ENCODE results near the gene RAB10.
"Not testable (repeated sequence)": the region's sequence is repeated elsewhere in the genome, so short reads cannot be mapped to it uniquely, and the experiment has no call there.

RAB10 gene

GRCh38 chr2:26061539-26061938, 27.7 kb downstream of the RAB10 start:
- no peak for DNase-seq

- no peak for DNase-seq
Observed at GRCh38 chr2:26064846-26065245, 31.0 kb downstream of the RAB10 start.

GRCh38 chr2:26067186-26067974, 33.5 kb downstream of the RAB10 start:
- DNase-seq = peak in 1 of 2 donors; percentile 10

- peak in 1 of 2 donors; percentile 15 for DNase-seq
Observed at GRCh38 chr2:26067980-26068507, 34.2 kb downstream of the RAB10 start.

GRCh38 chr2:26068602-26069298, 34.9 kb downstream of the RAB10 start:
- peak; percentile 65 to 71 for DNase-seq

GRCh38 chr2:26070730-26071129, 36.8 kb downstream of the RAB10 start:
- no peak for DNase-seq

GRCh38 chr2:26072925-26073768, 39.3 kb downstream of the RAB10 start:
- DNase-seq = no peak

GRCh38 chr2:26073830-26074229, 39.9 kb downstream of the RAB10 start:
- no peak for DNase-seq

- no peak for DNase-seq
Observed at GRCh38 chr2:26074676-26075075, 40.8 kb downstream of the RAB10 start.

- no peak for DNase-seq
Observed at GRCh38 chr2:26075173-26075572, 41.3 kb downstream of the RAB10 start.

- no peak for DNase-seq
Observed at GRCh38 chr2:26076001-26076587, 42.2 kb downstream of the RAB10 start.

GRCh38 chr2:26077291-26077690, 43.4 kb downstream of the RAB10 start:
- DNase-seq = no peak

GRCh38 chr2:26078939-26079338, 45.1 kb downstream of the RAB10 start:
- DNase-seq = no peak

- DNase-seq = no peak
Observed at GRCh38 chr2:26080356-26080755, 46.5 kb downstream of the RAB10 start.

GRCh38 chr2:26080925-26081324, 47.0 kb downstream of the RAB10 start:
- not testable (repeated sequence) for DNase-seq

- DNase-seq = peak in 1 of 2 donors; percentile 68
Observed at GRCh38 chr2:26081556-26081955, 47.7 kb downstream of the RAB10 start.

GRCh38 chr2:26086155-26086637, 52.3 kb downstream of the RAB10 start:
- DNase-seq = no peak

GRCh38 chr2:26086779-26087178, 52.9 kb downstream of the RAB10 start:
- DNase-seq = no peak

- peak in 1 of 2 donors; percentile 21 for DNase-seq
Observed at GRCh38 chr2:26088038-26088643, 54.3 kb downstream of the RAB10 start.

- DNase-seq = not testable (repeated sequence)
Observed at GRCh38 chr2:26088931-26089330, 55.0 kb downstream of the RAB10 start.

- DNase-seq = no peak
Observed at GRCh38 chr2:26089337-26089736, 55.5 kb downstream of the RAB10 start.

GRCh38 chr2:26095758-26096157, 61.9 kb downstream of the RAB10 start:
- no peak for DNase-seq

All from inflammatory macrophage (primary cell).